CD4-positive, alpha-beta T cell treated with Interleukin-12 subunit alpha and Interleukin-12 subunit beta, for 1 hour (primary cell): ENCODE data around the gene FNDC3A.

Experiments
- DNase-seq: peaks from one replicate; pipeline ENCODE4 v3.0.0-alpha.2; 2020

Gene FNDC3A

GRCh38 chr13:49220036-49220855 lies 244.5 kb downstream of the FNDC3A start, which contains the start of gene MLNR:
MLNR (plus strand) TSS chr13:49220338; CDS start chr13:49220338, 0 bp downstream.
- DNase-seq, result peak; percentile 37

GRCh38 chr13:49220856-49221589 lies 245.3 kb downstream of the FNDC3A start:
- DNase-seq, result no peak

GRCh38 chr13:49221590-49221965 lies 245.9 kb downstream of the FNDC3A start:
- DNase-seq, result no peak

- DNase-seq, result no peak
Observed at GRCh38 chr13:49225223-49226042, 249.7 kb downstream of the FNDC3A start.

- no peak for DNase-seq
Observed at GRCh38 chr13:49226613-49227012, 250.9 kb downstream of the FNDC3A start.

- no peak for DNase-seq
Observed at GRCh38 chr13:49234741-49235140, 259.0 kb downstream of the FNDC3A start.

GRCh38 chr13:49235856-49236431 lies 260.2 kb downstream of the FNDC3A start:
- DNase-seq, result no peak

GRCh38 chr13:49238621-49239020 lies 262.9 kb downstream of the FNDC3A start:
- no peak for DNase-seq

- DNase-seq, result peak; percentile 62
Observed at GRCh38 chr13:49240017-49240416, 264.3 kb downstream of the FNDC3A start.

GRCh38 chr13:49241296-49241695 lies 265.6 kb downstream of the FNDC3A start:
- no peak for DNase-seq

- DNase-seq, result no peak
Observed at GRCh38 chr13:49245101-49245500, 269.4 kb downstream of the FNDC3A start.

GRCh38 chr13:49246850-49247642 lies 271.3 kb downstream of the FNDC3A start:
- DNase-seq, result no peak

- DNase-seq, result peak; percentile 92
Observed at GRCh38 chr13:49247643-49248621, 272.2 kb downstream of the FNDC3A start, which contains the start of gene CDADC1. CDADC1 (plus strand) TSS chr13:49247925; CDS start chr13:49248038, 113 bp downstream.

- DNase-seq, result no peak
Observed at GRCh38 chr13:49248622-49249002, 272.9 kb downstream of the FNDC3A start.

GRCh38 chr13:49251326-49251725 lies 275.6 kb downstream of the FNDC3A start:
- DNase-seq, result no peak

GRCh38 chr13:49253310-49253709 lies 277.6 kb downstream of the FNDC3A start:
- DNase-seq, result no peak

GRCh38 chr13:49254007-49254406 lies 278.3 kb downstream of the FNDC3A start:
- no peak for DNase-seq

- DNase-seq, result no peak
Observed at GRCh38 chr13:49256841-49257240, 281.1 kb downstream of the FNDC3A start.

- DNase-seq, result peak; percentile 28
Observed at GRCh38 chr13:49258089-49258796, 282.5 kb downstream of the FNDC3A start.
